Left forelimb (tissue), 1 donor: ENCODE measurements around the gene NCCRP1.

Source experiments
- DNase-seq: peaks from one replicate; pipeline ENCODE4 v3.0.0-alpha.2; 2018; ENCODE audit warnings: low spot score

The NCCRP1 gene

DNA sequence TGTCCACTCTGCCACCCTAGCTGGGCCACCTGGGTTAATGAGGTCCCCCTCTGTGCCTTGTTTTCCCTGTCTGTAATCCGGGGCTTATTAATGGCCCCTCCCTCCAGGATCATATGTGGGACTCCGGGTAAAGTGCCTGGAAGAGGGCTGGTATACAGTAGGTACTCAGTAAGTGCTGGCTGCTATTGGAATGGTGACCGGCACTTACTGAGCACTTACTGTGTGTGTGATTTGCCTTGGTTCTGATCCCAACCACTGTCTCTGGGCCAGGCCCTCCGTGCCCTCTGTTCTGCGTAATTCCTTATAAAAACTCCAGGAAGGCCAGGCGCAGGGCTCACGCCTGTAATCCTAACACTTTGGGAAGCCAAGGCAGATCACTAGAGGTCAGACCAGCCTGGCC, 30.9 kb upstream of the NCCRP1 start:
- no peak for DNase-seq

DNA sequence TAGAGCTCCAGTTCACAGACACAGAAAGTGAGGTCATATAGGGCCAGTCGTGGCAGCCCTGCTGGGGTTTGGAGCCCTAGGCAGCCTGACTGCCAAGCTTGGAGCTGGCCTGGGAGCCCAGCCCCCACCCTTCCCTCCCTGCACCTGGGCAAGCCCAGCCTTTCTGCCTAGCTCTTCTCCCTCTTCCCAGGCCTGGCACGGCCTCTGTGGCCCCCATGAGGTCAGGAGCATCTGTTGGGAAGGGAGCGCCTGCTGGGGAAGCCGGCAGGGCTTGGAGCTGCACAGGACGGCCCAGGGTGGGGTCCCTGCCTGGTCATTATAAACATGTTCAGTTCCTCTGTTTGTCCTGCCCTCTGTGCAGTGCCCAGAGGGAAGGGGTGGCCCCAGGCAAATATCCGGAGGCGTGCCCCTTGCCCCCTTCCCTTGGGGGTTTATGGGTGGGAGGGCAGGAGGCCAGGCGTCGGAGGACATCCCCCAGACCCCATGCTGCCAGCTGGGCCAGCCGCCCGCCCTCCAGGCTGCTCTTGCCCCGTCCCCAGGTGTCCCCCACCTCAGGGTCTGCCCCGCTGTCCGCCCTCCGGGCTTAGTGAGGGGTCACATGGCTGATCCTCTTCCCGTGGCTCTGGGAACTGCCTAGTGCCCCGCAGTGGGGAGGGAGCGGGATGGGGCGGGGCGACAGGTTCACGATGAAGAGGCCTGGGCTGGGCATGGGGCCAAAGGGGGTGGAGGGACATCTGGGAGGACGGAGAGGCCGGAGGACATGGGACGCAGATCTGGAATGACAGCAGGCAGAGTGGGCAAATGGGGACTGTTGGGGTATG, 30.0 kb upstream of the NCCRP1 start:
- no peak for DNase-seq

DNA sequence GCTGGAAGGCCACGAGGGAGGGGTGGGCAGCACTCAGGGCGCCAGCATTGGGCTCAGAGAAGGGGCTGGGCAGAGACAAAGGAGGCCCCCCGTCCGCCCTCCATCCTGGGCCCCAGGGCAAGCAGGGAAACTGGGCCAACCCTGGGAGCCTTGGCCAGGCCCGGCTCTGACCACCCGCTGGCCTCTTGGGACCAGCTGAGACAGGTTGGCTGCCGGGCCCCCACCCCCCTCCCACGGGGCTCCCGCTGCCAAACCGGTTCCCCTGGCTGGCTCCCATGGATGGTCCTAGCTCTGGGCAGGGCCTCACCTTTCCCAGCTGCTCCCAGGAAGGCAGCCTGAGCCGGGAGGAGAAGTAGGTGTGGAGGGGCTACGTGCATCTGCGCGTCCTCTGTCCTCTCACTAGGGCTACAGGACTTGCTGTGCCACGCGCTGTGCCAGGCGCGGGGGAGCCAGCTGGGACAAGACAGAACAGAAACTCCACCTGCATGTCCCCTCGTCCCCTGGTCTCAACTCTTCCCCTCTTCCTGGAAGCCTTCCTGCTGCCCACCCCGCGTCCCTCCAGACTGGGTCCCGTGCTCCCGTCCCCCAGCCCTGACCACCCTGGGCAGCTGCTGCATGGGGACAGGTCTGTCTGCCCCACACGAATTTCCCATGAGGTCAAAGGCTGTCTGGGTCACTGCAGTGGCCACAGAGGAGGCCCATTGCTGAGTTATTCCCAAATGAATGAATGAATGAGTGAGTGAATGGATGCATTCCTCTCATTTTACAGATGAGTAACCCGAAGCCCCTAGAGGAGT, 29.1 kb upstream of the NCCRP1 start:
- DNase-seq: no peak

DNA sequence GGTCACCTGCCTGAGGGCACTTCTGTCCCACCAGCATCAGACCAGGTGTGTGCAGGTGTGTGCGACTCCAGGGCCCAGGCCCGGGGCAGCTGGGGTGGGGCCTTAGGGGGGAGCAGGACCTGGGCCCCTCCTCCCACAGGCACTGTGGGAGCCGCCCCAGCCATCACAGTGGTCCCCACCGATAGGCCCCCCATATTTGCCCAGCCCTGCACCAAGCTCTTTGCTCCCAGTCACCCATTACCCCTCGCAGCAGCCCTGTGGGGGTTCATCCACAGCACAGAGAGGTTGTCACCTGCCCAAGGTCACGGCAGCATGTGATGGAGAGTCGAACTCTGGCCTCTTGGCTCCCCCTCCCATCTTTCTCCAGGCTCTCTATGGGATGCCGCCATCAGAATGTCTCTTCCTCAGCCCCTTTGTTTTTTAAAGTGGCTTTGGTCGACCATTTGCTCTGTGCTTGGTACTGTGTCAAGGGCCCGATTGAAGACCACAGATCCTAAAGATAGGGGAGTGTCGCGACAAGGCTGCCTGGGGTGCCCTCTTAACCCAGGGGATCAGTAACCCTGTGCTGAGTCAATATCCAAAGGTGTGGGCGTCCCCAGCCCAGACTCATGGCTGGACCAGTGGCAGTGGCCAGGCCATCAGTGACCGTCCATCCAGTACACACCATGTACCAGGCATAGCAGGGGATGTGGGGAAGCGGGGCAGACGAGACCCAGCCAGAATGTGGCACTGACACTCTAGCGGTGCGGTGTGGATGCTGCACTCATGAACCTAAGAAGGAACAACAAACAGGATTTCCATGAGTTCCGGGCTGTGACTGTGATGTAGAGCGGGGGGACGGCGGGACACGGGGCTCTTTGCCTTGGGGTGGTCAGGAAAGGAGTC, 28.3 kb upstream of the NCCRP1 start:
- DNase-seq: no peak

DNA sequence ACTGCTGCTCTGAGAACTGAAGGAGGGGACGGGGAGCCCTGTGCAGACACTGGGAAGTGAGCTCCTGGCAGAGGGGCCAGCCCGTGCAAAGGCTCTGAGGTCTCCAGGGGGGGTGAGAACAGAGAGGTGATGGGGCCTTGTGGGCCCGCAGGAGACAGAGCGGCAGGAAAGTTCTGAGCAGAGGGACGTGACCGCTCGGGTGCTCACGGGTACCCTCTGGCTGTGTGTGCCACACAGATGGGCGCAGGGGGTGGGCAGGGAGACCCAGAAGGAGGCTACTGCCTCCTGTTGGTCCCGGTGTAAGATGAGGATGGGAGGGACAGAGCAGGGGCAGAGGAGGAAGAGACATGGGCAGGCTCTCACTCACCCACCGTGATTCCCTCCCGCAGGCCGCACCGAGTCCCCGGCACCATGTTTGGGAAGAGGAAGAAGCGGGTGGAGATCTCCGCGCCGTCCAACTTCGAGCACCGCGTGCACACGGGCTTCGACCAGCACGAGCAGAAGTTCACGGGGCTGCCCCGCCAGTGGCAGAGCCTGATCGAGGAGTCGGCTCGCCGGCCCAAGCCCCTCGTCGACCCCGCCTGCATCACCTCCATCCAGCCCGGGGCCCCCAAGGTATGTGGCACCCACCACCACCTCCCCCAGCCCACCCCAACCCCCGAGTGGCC, 27.5 kb upstream of the NCCRP1 start:
- no peak for DNase-seq

DNA sequence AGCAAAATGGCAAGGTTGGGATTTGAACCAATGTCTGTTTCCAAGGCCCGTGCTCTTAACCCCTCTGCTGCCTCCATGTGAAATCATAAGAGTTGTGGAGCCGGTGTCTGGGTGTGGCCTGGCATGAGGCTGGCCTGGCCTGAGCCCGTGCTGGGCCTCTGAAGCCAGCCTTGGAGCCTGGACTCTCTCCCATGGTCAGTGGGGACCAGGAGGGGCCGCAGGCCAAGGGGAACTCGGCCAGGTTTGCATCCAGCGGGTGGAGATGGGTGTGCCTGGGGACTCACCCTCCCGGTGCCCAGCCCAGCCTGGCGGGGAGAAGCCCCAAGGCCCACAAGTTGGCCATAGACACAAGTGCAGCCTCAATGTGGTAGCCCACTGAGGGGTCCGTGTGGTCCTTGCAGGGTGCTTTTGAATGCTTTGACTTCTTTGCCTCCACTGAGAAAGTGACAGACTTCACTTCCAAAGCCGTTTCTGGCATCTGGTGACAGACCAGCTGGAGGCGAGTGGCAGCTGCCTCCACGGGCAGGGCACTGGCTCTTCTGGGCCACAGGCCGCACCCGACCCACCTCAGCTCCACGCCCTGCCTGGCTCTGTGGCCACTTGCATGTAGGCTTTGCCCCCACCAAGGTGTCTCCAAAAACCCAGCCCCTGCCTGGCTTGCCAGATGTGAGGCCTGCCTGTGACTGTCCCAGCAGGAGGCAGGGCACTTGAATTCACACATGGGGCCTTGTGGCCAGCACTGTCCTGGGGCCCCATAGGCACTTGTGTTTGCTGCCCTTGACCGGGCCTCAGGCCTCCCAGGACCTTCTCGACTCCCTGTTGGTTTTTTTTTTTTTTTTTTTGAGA, 26.2 kb upstream of the NCCRP1 start:
- DNase-seq: no peak

DNA sequence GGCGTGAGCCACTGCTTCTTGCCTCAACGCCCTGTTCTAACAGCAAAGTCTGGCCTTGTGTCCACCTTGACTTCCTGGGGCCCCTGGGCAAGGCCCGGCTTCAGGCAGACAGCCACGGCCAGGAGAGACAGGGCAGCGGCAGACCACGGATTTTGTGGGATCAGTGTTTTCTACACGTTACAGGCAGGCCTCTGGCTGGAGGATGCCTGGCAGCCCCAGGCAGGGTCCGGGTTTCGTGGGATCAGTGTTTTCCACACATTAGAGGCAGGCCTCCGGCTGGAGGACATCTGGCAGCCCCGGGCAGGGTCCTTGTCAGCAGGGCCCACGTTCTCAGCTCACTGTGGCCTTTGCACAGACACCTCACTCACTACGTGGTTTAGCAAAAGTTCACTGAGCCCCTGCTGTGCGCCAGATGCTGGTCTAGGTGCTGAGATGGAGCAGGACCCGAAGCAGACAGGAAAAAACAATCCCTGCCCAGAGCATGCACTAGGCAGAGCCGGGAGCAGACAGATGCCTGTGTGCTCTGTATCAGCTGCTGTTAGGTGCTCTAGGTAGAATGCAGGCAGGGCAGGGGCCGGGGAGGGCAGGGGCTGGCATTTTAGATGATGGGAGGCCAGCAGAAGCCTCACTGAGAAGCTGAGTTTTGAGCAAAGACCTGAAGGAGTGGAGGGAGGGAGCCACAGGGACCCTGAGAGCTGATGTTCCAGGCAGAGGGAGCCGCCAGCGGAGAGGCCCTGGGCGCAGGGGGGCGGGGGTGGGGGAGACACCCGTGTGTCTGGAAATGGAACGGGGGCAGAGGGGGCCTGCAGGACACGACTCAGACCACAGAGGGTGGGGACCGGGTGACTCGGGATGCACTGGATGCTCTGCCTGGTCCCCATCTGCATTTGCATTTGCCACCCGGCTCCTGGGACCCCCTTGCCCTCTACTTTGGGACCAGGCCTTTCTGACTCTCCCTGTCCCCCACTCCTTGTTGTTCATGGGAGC, 25.0 kb upstream of the NCCRP1 start:
- DNase-seq: no peak

DNA sequence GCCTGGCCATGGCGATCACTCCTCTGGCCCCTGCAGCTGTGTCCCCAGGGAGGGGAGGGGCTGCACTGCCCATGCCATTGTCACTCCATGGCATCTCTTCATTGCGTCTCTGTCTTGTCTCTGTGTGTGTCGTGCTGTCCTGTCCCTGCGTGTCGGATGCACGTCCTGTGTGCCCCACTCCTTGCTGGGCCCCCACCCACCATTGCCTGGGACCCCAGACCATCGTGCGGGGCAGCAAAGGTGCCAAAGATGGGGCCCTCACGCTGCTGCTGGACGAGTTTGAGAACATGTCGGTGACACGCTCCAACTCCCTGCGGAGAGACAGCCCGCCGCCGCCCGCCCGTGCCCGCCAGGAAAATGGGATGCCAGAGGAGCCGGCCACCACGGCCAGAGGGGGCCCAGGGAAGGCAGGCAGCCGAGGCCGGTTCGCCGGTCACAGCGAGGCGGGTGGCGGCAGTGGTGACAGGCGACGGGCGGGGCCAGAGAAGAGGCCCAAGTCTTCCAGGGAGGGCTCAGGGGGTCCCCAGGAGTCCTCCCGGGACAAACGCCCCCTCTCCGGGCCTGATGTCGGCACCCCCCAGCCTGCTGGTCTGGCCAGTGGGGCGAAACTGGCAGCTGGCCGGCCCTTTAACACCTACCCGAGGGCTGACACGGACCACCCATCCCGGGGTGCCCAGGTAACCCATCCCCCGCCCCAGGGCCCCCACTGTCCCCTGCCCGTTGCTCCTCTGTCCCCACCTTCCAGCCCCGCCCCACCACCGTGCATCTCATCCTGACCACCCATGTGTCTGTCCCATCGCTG, 23.9 kb upstream of the NCCRP1 start:
- DNase-seq: no peak

DNA sequence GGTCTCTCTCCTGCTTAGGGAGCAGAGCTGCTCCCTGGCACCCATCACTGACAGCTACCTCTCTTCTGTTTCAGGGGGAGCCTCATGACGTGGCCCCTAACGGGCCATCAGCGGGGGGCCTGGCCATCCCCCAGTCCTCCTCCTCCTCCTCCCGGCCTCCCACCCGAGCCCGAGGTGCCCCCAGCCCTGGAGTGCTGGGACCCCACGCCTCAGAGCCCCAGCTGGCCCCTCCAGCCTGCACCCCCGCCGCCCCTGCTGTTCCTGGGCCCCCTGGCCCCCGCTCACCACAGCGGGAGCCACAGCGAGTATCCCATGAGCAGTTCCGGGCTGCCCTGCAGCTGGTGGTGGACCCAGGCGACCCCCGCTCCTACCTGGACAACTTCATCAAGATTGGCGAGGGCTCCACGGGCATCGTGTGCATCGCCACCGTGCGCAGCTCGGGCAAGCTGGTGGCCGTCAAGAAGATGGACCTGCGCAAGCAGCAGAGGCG, 23.2 kb upstream of the NCCRP1 start:
- no peak for DNase-seq

DNA sequence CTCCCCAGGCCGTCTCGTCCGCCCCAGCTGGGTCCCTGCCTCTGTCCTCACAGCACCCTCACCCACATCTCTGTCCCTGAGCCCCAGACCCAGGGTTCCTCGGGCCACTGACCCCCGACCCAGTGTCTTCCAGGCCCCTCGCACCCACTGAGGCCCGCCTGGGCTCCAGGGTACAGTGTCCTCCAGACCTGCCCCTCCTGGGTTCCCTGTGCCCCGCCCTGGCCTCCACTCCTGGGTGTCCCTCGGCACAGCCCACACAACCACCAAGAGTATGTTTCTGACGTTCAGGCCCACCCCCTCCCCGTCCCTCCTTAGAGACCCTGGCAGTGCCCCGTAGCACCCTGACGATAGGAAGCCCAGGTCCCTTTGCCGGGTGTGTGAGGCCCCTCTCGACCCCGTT, 22.6 kb upstream of the NCCRP1 start:
- no peak for DNase-seq

DNA sequence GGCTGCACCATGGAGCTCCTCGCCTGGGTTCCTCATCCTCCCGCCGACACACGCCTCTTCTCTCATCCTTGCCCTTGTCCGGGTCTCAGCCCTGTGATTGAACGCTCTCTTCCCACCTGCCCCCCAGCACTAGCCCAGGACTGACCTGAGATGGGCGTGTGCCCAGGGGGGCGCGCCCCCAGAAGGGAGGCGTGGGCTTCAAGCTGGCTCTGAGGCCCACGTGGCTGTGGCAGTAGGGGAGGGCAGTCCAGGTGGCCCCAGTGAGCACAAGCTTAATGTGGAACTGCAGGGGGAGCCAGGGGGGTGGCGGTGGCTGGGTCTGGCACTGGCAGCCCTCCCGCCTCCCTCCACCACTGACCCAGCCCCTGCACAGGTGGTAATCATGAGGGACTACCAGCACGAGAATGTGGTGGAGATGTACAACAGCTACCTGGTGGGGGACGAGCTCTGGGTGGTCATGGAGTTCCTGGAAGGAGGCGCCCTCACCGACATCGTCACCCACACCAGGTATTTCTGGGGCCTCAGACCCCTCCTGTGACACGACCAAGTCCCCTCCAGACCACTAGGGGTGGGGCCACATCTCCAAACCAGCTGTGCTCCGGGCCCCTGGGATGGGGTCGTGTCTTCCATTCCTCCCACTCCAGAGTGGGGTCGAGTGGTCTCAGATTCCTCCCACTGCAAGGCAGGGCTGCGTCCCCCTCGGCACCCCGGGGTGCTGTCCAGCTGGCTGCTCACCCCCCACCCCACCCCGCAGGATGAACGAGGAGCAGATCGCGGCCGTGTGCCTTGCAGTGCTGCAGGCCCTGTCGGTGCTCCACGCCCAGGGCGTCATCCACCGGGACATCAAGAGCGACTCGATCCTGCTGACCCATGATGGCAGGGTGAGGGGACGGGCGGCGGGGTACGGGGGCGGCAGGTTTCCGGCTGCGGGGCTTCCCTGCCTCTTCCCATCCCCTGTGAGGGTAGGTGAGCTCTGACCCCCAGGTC, 21.9 kb upstream of the NCCRP1 start:
- DNase-seq: no peak

DNA sequence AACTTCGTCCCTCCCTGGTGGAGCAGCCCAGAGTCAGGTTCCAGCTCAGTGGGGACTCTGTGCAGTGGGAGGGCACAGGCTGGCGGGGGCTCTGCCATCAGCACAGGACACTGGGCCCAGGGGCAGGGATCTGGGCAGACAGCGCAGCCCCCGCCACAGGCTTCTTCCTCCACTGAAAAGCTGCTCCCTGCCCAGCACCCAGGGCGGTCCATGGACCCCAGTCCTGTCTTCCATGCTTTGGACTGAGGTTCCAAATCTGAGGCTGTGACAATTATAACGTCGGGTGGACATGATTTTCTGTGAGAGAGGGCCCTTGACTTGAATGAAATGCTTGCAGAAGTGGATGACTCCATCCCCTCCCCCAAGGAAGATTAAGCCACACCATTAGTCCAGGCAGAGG, 21.2 kb upstream of the NCCRP1 start:
- DNase-seq: no peak

DNA sequence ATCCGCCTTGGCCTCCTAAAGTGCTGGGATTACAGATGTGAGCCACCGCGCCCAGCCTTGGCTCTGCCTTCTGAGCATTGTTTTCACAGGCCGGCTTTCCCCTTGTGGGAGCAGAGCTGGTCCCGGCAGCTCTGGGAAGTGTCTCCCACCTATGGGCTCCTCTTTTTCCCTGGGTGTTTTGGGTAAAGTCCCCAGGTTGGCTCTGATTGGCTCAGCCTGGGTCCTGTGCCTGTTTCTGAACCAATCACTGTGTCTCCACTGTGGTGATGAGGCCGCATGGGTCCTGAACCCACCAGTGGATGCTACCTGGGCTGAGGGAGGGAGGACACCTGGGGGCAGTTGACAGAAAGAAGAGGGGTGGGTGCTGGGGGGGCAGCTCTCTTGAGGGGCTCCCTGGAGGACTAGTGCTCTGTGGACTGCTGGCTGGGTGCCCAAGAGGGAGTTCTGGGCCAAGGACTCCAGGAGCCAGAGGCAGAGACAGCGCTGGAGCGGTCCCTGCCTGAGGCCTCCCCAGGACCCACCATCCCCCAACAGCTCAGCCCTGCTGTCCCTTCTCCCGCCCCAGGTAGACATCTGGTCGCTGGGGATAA, 19.6 kb upstream of the NCCRP1 start:
- no peak for DNase-seq

DNA sequence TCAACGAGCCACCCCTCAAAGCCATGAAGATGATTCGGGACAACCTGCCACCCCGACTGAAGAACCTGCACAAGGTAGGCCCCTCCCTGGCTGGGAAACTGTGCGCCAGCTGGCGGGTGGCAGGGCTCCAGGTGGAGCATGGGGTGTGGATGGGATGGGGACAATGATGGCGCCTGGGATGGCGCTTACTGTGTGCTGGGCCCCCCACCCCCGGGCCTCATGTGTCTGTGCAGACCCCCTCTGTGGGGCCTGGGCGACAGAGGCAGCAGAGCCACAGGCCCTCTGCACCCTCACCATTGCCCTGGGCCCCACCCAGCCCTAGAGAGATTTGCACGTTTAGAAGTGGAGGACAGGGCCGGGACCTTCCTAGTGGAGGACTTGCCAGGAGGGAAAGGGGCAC, 19.0 kb upstream of the NCCRP1 start:
- no peak for DNase-seq

DNA sequence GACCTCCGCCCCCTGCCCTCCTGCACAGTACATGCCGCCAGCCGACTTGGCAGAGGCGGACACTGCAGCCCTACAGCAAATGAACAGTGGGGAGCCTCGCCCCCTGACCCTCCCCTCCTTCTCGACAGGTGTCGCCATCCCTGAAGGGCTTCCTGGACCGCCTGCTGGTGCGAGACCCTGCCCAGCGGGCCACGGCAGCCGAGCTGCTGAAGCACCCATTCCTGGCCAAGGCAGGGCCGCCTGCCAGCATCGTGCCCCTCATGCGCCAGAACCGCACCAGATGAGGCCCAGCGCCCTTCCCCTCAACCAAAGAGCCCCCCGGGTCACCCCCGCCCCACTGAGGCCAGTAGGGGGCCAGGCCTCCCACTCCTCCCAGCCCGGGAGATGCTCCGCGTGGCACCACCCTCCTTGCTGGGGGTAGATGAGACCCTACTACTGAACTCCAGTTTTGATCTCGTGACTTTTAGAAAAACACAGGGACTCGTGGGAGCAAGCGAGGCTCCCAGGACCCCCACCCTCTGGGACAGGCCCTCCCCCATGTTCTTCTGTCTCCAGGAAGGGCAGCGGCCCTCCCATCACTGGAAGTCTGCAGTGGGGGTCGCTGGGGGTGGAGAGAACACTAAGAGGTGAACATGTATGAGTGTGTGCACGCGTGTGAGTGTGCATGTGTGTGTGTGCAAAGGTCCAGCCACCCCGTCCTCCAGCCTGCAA, 18.3 kb upstream of the NCCRP1 start:
- no peak for DNase-seq

DNA sequence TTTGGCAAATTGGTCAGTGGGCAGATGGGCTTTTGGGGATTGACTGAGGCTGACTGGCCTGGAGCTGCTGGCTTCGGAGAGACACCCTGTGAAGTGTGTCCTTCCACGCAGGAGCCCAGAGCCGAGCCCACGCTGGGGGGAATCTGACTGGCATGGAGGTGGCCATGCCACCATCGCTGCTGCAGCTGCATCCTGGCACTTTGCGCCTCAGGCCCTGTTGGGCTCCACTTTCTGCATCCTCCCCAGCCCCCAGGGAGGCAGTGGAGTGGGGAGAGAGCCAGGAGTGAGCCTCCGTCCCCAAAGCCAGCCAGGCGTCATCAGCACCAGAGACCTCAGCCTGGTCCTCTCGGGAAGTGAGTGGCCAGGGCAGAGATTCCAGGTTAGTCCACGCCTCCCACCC, 17.0 kb upstream of the NCCRP1 start:
- DNase-seq: no peak
